HL-60 (cell line): ENCODE results near the gene FOXP1.

Experiments used
- GABPA ChIP-seq: IDR thresholded peaks from 2 replicates; pipeline ENCODE4 v1.6.1; 2012; ENCODE audit warnings: low read depth
- POLR2AphosphoS5 ChIP-seq: IDR thresholded peaks from 2 replicates; pipeline ENCODE4 v1.6.1; 2012; ENCODE audit warnings: low read depth
- TF ChIP-seq, protein P1 (sequence below): IDR thresholded peaks from one replicate; pipeline ENCODE4 v1.5.1; 2011; ENCODE audit warnings: low read length, control low read depth, inconsistent platforms; ENCODE audit not compliant: insufficient read depth
- TF ChIP-seq, protein P2 (sequence below): IDR thresholded peaks from 2 replicates; pipeline ENCODE4 v1.6.1; 2012; ENCODE audit warnings: low read depth; ENCODE audit not compliant: insufficient replicate concordance

DNA sequence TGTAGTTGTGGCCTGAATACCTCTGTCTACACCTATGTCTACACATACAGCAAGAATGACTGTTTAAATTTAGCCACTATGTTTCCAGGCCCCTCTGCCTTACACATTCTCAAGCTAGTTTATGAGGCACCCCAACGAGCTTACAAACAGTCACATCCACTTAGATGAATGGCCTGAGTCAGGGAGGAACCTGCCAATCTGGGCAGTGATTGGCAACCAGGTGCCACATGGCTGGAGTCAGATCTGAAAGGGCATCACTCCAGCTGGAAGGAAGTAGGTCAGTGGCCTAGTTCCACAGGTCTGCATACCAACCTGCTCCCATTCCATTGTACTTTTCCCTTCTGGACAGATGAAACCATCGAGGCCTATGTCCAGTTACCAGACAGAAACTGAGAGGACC is 136.3 kb downstream of the FOXP1 start:
- TF ChIP-seq, protein P1, sequence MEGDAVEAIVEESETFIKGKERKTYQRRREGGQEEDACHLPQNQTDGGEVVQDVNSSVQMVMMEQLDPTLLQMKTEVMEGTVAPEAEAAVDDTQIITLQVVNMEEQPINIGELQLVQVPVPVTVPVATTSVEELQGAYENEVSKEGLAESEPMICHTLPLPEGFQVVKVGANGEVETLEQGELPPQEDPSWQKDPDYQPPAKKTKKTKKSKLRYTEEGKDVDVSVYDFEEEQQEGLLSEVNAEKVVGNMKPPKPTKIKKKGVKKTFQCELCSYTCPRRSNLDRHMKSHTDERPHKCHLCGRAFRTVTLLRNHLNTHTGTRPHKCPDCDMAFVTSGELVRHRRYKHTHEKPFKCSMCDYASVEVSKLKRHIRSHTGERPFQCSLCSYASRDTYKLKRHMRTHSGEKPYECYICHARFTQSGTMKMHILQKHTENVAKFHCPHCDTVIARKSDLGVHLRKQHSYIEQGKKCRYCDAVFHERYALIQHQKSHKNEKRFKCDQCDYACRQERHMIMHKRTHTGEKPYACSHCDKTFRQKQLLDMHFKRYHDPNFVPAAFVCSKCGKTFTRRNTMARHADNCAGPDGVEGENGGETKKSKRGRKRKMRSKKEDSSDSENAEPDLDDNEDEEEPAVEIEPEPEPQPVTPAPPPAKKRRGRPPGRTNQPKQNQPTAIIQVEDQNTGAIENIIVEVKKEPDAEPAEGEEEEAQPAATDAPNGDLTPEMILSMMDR, result no peak
- TF ChIP-seq, protein P2, sequence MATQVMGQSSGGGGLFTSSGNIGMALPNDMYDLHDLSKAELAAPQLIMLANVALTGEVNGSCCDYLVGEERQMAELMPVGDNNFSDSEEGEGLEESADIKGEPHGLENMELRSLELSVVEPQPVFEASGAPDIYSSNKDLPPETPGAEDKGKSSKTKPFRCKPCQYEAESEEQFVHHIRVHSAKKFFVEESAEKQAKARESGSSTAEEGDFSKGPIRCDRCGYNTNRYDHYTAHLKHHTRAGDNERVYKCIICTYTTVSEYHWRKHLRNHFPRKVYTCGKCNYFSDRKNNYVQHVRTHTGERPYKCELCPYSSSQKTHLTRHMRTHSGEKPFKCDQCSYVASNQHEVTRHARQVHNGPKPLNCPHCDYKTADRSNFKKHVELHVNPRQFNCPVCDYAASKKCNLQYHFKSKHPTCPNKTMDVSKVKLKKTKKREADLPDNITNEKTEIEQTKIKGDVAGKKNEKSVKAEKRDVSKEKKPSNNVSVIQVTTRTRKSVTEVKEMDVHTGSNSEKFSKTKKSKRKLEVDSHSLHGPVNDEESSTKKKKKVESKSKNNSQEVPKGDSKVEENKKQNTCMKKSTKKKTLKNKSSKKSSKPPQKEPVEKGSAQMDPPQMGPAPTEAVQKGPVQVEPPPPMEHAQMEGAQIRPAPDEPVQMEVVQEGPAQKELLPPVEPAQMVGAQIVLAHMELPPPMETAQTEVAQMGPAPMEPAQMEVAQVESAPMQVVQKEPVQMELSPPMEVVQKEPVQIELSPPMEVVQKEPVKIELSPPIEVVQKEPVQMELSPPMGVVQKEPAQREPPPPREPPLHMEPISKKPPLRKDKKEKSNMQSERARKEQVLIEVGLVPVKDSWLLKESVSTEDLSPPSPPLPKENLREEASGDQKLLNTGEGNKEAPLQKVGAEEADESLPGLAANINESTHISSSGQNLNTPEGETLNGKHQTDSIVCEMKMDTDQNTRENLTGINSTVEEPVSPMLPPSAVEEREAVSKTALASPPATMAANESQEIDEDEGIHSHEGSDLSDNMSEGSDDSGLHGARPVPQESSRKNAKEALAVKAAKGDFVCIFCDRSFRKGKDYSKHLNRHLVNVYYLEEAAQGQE, result no peak
- TF ChIP-seq POLR2AphosphoS5, result no peak
- no peak for TF ChIP-seq GABPA
